Kidney capillary endothelial cell (primary cell): ENCODE measurements around the gene ZNF341.
A peak's percentile ranks its signal among the peaks of the same experiment; 100 is the strongest.
"Not testable (repeated sequence)": the region's sequence is repeated elsewhere in the genome, so short reads cannot be mapped to it uniquely, and the experiment has no call there.

Source experiments
- DNase-seq: peaks from one replicate; pipeline ENCODE4 v3.0.0-alpha.2; 2018; ENCODE audit warnings: low spot score

Gene ZNF341

GRCh38 chr20:33731693-33732165, at the start of gene ZNF341:
Gene ZNF341, plus strand, starts transcription at chr20:33731996. Its CDS starts 26 bp downstream, at chr20:33732022.
- DNase-seq: peak; percentile 64

- peak; percentile 49 for DNase-seq
Observed at GRCh38 chr20:33684533-33685327, 47.1 kb upstream of the ZNF341 start.

- no peak for DNase-seq
Observed at GRCh38 chr20:33685328-33686099, 46.3 kb upstream of the ZNF341 start.

GRCh38 chr20:33686100-33686983, 45.5 kb upstream of the ZNF341 start, which contains the start of gene E2F1:
Gene E2F1, minus strand, starts transcription at chr20:33686385. Its CDS starts 121 bp downstream, at chr20:33686264.
- peak; percentile 84 for DNase-seq

- no peak for DNase-seq
Observed at GRCh38 chr20:33686984-33687366, 44.8 kb upstream of the ZNF341 start.

- no peak for DNase-seq
Observed at GRCh38 chr20:33687370-33687915, 44.4 kb upstream of the ZNF341 start.

- DNase-seq: no peak
Observed at GRCh38 chr20:33687993-33688937, 43.5 kb upstream of the ZNF341 start.

- no peak for DNase-seq
Observed at GRCh38 chr20:33688938-33689424, 42.8 kb upstream of the ZNF341 start.

GRCh38 chr20:33689493-33689892, 42.3 kb upstream of the ZNF341 start:
- no peak for DNase-seq

- DNase-seq: peak; percentile 36
Observed at GRCh38 chr20:33689973-33690372, 41.8 kb upstream of the ZNF341 start.

GRCh38 chr20:33693289-33693688, 38.5 kb upstream of the ZNF341 start:
- DNase-seq: no peak

GRCh38 chr20:33693741-33694638, 37.8 kb upstream of the ZNF341 start:
- DNase-seq: no peak

- no peak for DNase-seq
Observed at GRCh38 chr20:33694639-33695012, 37.2 kb upstream of the ZNF341 start.

- DNase-seq: no peak
Observed at GRCh38 chr20:33696448-33696847, 35.3 kb upstream of the ZNF341 start.

- DNase-seq: no peak
Observed at GRCh38 chr20:33697129-33697528, 34.7 kb upstream of the ZNF341 start.

- not testable (repeated sequence) for DNase-seq
Observed at GRCh38 chr20:33698966-33699365, 32.8 kb upstream of the ZNF341 start.

- DNase-seq: not testable (repeated sequence)
Observed at GRCh38 chr20:33700696-33701441, 30.9 kb upstream of the ZNF341 start.

- DNase-seq: no peak
Observed at GRCh38 chr20:33701629-33702450, 30.0 kb upstream of the ZNF341 start.
